Activated naive CD8-positive, alpha-beta T cell treated with anti-CD3 and anti-CD28 coated beads for 36 hours (primary cell): Measurements from ENCODE around the gene COX17. TPM values are rescaled to one million over a fixed set of nuclear protein-coding genes. Genes with fewer than 3 reads are reported as not detected.

Experiments
- DNase-seq: peaks from one replicate; pipeline ENCODE4 v3.0.0; 2021
- H3K27ac Mint-ChIP-seq: one replicate; pipeline ENCODE4 v1.8.0; 2022; ENCODE audit warnings: mild to moderate bottlenecking, moderate library complexity, mixed read lengths
- H3K27me3 Mint-ChIP-seq: one replicate; pipeline ENCODE4 v1.8.0; 2022; ENCODE audit warnings: mild to moderate bottlenecking, mixed read lengths
- H3K36me3 Mint-ChIP-seq: one replicate; pipeline ENCODE4 v1.8.0; 2021; ENCODE audit warnings: mild to moderate bottlenecking, mixed read lengths
- H3K4me1 Mint-ChIP-seq: one replicate; pipeline ENCODE4 v1.8.0; 2021; ENCODE audit warnings: mixed read lengths
- H3K4me3 Mint-ChIP-seq: one replicate; pipeline ENCODE4 v1.8.0; 2022; ENCODE audit warnings: mild to moderate bottlenecking, moderate library complexity, mixed read lengths
- H3K9me3 Mint-ChIP-seq: one replicate; pipeline ENCODE4 v1.8.0; 2022; ENCODE audit warnings: mixed read lengths
- total RNA-seq, 2 experiments: library from RNA; stranded (reverse); gene quantifications; one replicate each; pipeline ENCODE4 v1.2.3, GENCODE V29; 2021

The COX17 gene
- total RNA-seq, 2 experiments from 2014 or later = 79.5 to 85.9 TPM

DNA sequence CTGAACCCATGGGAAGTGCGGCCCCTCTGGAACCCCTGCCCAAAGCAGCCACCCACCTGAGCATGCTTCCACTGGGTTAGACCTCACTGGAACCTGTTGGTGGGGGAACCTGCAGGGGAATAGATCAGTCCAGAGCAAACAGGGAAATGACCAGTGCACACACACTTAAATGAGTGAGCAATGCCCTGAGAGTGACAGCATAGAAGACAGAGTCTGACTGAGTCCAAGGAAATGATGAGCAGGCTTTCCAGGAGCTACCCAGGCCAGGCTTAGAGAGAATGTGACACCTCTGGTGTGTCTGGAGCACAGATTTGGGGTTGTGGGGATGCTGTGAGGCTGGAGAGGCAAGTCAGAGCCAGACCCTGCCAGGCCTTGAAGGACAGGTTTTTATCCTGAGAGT is 51.0 kb downstream of the COX17 start:
- Mint-ChIP-seq H3K36me3 (no peaks in the 10 kb centered on the region), H3K4me1 (peaks cover 21% of the 10 kb centered on the region), H3K4me3 (no peak overlapping the region), H3K27ac (no peak overlapping the region), H3K9me3 (no peaks in the 10 kb centered on the region), H3K27me3 (peaks cover 12% of the 10 kb centered on the region)
- DNase-seq = no peak

DNA sequence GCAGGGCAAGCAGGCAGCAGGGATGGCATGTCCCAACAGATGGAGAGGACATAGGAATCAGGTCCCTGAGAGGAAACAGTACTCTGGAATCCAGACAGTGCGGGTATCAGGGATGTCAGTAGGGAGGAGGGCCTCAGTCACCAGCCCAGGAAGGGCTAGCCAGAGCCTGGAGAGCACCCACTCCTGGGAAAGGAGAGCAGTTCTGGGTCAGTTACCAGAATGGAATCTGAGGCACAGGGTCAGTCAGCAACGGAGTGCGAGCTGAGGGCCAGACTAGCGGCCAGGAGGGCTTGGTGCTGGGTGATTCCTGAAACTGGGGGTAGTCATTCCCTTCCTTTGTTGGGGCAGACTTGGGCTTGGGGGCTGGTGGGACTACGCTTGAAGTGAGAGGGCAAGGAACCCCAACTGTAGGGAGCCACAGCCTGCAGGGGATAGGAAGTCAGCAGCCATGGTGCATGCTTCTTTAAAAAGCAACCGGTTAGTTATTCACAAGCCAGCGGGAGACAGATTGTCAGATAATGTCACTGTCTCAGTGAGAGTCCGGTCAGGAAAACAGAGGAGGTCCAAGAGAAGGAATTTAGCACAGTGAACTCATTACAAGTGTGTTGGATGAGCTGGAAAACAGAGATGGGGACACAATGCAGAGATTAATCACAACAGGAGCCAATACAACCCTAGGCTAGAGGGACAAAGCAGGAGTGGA is 51.6 kb downstream of the COX17 start:
- Mint-ChIP-seq H3K4me3 (no peak overlapping the region), H3K4me1 (peaks cover 21% of the 10 kb centered on the region), H3K36me3 (no peaks in the 10 kb centered on the region), H3K27ac (no peak overlapping the region), H3K9me3 (no peaks in the 10 kb centered on the region), H3K27me3 (peaks cover 12% of the 10 kb centered on the region)
- no peak for DNase-seq

DNA sequence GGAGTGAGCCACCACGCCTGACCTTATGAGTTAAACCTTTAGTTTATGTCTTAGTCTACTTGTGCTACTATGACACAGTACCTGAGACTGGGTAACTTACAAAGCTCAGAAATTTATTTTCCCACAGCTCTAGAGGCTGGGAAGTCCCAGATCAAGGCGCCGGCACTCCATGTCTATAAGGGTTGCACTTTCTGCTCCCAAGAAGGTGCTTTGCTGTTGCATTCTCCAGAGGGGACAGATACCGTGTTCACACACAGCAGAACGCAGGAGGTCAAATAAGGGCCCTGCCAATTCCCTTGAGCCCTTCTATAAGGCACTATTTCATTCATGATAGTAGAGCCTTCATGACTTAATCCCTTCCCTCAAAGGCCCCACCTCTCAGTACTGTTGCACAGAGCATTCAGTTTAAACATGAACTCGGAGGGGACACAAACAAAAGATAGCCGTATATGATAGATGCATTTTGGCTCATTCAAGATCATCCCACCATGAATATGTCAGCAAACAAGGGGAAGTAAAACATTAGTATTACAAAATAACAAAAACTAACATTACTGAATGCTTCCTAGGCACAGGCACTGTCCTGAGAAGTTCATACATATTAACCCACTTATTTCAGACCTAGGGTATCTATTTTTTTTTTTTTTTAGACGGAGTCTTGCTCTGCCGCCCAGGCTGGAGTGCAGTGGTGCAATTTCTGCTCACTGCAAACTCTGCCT is 53.0 kb downstream of the COX17 start:
- no peak overlapping the region for H3K4me3 Mint-ChIP-seq

DNA sequence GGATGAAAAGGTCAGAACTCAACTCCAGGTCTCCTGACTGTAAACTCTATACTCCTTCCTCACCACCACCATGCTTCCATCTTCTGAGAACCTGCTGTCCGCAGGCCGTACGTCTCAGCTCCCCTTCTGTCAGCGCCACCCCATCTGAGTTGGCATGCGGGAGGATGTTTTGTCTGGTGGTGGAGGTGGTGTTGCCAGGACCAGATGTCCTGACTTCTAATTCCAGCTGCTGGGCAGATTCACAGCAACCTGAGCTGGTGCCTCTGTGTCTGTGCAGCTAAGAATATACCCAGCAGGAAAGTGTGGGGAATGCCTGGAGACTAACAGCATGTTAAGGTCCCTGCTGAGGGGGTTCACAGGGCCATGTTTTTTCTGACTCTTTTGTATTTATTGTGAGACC is 56.3 kb downstream of the COX17 start:
- H3K27ac Mint-ChIP-seq = no peak overlapping the region
- no peak overlapping the region for H3K4me3 Mint-ChIP-seq
- no peaks in the 10 kb centered on the region for H3K4me1 Mint-ChIP-seq
- peaks cover 8% of the 10 kb centered on the region for H3K27me3 Mint-ChIP-seq
- no peak for DNase-seq
- no peaks in the 10 kb centered on the region for H3K36me3 Mint-ChIP-seq
- H3K9me3 Mint-ChIP-seq = no peaks in the 10 kb centered on the region

More for the DNA sequence above, 53.0 kb downstream of the COX17 start:
- H3K27me3 Mint-ChIP-seq = peaks cover 12% of the 10 kb centered on the region
- H3K4me1 Mint-ChIP-seq = peaks cover 21% of the 10 kb centered on the region
- no peak overlapping the region for H3K27ac Mint-ChIP-seq
- H3K9me3 Mint-ChIP-seq = no peaks in the 10 kb centered on the region
- DNase-seq = no peak
- no peaks in the 10 kb centered on the region for H3K36me3 Mint-ChIP-seq

Other genes with a start within 250 kb of the COX17 start
- gene TMEM39A, start 213.8 kb downstream of the COX17 start, total RNA-seq = 10 to 100 TPM; 32.5 to 36.4 TPM
- gene POGLUT1, start 208.4 kb downstream of the COX17 start, total RNA-seq = 10 to 100 TPM; 17.3 to 21.3 TPM
- 100 to 1,000 TPM; 144 to 150 TPM for gene TIMMDC1, start 178.9 kb downstream of the COX17 start, total RNA-seq
- gene CD80, start 117.8 kb downstream of the COX17 start, total RNA-seq = 1 to 10 TPM; 4.2 to 4.7 TPM
- 1 to 10 TPM; 5.8 to 6.0 TPM for gene ADPRH, start 97.9 kb downstream of the COX17 start, total RNA-seq
- not detected for gene PLA1A, start 79.5 kb downstream of the COX17 start, total RNA-seq
- gene POPDC2, start 16.8 kb downstream of the COX17 start, total RNA-seq = 1 to 10 TPM; 1.6 to 2.0 TPM
- under 1 TPM; 0.28 to 0.47 TPM for gene CFAP91, start 25.6 kb upstream of the COX17 start, total RNA-seq
- gene NR1I2, start 104.7 kb upstream of the COX17 start, total RNA-seq = 1 to 10 TPM; 1.2 to 1.4 TPM